ENCODE measurements around the gene PEF1. TPM values are rescaled to one million over a fixed set of nuclear protein-coding genes. Genes with fewer than 3 reads are reported as not detected.

Gene PEF1
- total RNA-seq, 2 donors from 2014 or later, result 51.4 to 59.1 TPM

DNA sequence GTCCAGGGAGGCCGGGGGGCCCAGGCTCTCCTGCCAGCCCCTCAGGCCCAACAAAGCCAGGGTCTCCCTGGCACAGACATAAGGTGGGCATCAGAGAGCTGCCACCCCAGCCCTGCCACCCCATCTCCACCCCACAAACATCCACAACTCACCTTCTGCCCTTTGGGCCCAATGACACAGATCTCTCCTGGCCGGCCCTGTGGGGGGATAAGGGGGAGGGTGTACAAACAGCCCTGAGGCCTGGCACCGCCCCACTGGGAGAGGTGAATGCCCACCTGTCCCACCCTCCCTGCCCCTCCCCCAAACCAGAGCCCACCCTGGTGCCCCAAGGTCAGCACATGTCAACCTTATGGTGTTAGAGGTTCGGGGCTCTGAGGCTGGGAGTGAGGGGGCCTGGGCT, 46.8 kb upstream of the PEF1 start:
- no peak overlapping the region for H3K9ac ChIP-seq (ENCODE audit: extremely low read depth, low read length, poor library complexity, severe bottlenecking)
- WGBS, 2 experiments (ENCODE audit: insufficient coverage in 1 of 2, insufficient read length in 1 of 2), result 95% methylated on average over 3 of the region's 4 CpGs; no CpG with 5 or more reads in 1 of the 2 experiments
- no peak overlapping the region for H3K4me3 Mint-ChIP-seq
- no peaks in the 10 kb centered on the region for H3K27me3 ChIP-seq (ENCODE audit: control insufficient read depth, insufficient read depth, low read length, poor library complexity, severe bottlenecking)
- H3K4me1 ChIP-seq (ENCODE audit: control insufficient read depth, insufficient read depth, low read length), result no peaks in the 10 kb centered on the region
- TF ChIP-seq, protein P1, sequence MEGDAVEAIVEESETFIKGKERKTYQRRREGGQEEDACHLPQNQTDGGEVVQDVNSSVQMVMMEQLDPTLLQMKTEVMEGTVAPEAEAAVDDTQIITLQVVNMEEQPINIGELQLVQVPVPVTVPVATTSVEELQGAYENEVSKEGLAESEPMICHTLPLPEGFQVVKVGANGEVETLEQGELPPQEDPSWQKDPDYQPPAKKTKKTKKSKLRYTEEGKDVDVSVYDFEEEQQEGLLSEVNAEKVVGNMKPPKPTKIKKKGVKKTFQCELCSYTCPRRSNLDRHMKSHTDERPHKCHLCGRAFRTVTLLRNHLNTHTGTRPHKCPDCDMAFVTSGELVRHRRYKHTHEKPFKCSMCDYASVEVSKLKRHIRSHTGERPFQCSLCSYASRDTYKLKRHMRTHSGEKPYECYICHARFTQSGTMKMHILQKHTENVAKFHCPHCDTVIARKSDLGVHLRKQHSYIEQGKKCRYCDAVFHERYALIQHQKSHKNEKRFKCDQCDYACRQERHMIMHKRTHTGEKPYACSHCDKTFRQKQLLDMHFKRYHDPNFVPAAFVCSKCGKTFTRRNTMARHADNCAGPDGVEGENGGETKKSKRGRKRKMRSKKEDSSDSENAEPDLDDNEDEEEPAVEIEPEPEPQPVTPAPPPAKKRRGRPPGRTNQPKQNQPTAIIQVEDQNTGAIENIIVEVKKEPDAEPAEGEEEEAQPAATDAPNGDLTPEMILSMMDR (conservative IDR thresholded peaks at IDR 0.05), result no peak
- H3K27me3 Mint-ChIP-seq (ENCODE audit: insufficient read depth), result no peaks in the 10 kb centered on the region
- H3K9me3 Mint-ChIP-seq, result no peaks in the 10 kb centered on the region
- no peaks in the 10 kb centered on the region for H3K9me3 ChIP-seq (ENCODE audit: control insufficient read depth, low read length)
- no peak for DNase-seq
- H3K36me3 Mint-ChIP-seq (ENCODE audit: low read depth), result no peaks in the 10 kb centered on the region
- H3K36me3 ChIP-seq (ENCODE audit: control insufficient read depth, insufficient read depth, low read length), result no peaks in the 10 kb centered on the region
- no peak overlapping the region for H3K27ac Mint-ChIP-seq
- no peaks in the 10 kb centered on the region for H3K4me1 Mint-ChIP-seq
- H3K27ac ChIP-seq (ENCODE audit: low read depth, low read length), result no peak overlapping the region
- H3K4me3 ChIP-seq (ENCODE audit: low read length), result no peak overlapping the region

DNA sequence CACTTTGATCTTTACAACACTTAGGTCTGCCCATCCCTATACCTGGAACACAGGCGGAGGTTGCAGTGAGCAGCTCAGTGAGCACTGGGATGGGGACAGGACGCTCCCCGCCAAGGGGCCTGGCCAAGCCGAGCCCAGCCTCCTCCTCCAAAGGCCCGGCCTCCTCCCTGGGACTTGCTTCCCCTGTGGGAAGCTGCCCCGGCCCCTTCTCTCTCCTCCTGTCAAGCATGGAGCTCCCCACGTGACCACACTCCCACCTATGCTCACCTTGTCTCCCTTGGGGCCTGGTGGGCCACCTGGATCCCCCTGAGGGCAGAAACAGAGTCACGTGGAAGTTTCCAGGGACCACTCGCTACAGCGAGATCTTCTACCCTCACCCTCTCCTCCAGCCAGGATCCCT, 46.2 kb upstream of the PEF1 start:
- H3K27ac Mint-ChIP-seq, result no peak overlapping the region
- H3K4me3 Mint-ChIP-seq, result no peak overlapping the region
- H3K36me3 Mint-ChIP-seq (ENCODE audit: low read depth), result no peaks in the 10 kb centered on the region

DNA sequence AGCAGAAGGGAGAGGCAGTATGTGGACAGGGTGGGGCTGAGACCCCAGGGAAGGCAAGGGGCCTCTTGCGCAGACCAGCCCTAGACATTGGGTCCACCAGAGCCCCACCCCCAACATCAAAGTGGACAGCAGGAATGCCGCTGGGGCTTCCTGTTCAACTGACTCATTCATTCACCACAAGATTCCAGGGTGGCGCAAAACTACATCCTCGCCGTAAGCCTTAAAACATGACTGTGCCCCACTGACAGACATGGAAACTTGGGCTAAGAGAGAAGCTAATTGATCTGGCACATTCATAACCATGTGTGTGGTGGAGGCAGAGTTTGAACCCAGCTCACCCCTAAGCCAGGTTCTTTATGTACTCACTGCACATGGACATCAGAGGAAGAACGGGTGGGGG, 45.2 kb upstream of the PEF1 start:
- Histone ChIP-seq H3K4me1 (ENCODE audit: control insufficient read depth, insufficient read depth, low read length) (no peaks in the 10 kb centered on the region), H3K27ac (ENCODE audit: low read depth, low read length) (no peak overlapping the region), H3K36me3 (ENCODE audit: control insufficient read depth, insufficient read depth, low read length) (no peaks in the 10 kb centered on the region), H3K9me3 (ENCODE audit: control insufficient read depth, low read length) (no peaks in the 10 kb centered on the region), H3K27me3 (ENCODE audit: control insufficient read depth, insufficient read depth, low read length, poor library complexity, severe bottlenecking) (no peaks in the 10 kb centered on the region), H3K9ac (ENCODE audit: extremely low read depth, low read length, poor library complexity, severe bottlenecking) (no peak overlapping the region), H3K4me3 (ENCODE audit: low read length) (no peak overlapping the region)
- DNase-seq, result no peak
- WGBS, 2 experiments (ENCODE audit: insufficient coverage in 1 of 2, insufficient read length in 1 of 2), result 95 to 100% methylated on average over 2 to 6 of the region's 6 CpGs
- Mint-ChIP-seq H3K9me3 (no peaks in the 10 kb centered on the region), H3K4me3 (no peak overlapping the region), H3K27me3 (ENCODE audit: insufficient read depth) (no peaks in the 10 kb centered on the region), H3K4me1 (no peaks in the 10 kb centered on the region), H3K36me3 (ENCODE audit: low read depth) (no peaks in the 10 kb centered on the region), H3K27ac (no peak overlapping the region)
- TF ChIP-seq, protein P1 (conservative IDR thresholded peaks at IDR 0.05), result no peak

More for the DNA sequence above, 46.2 kb upstream of the PEF1 start:
- Histone ChIP-seq H3K27ac (ENCODE audit: low read depth, low read length) (no peak overlapping the region), H3K4me1 (ENCODE audit: control insufficient read depth, insufficient read depth, low read length) (no peaks in the 10 kb centered on the region), H3K27me3 (ENCODE audit: control insufficient read depth, insufficient read depth, low read length, poor library complexity, severe bottlenecking) (no peaks in the 10 kb centered on the region), H3K4me3 (ENCODE audit: low read length) (no peak overlapping the region), H3K9me3 (ENCODE audit: control insufficient read depth, low read length) (no peaks in the 10 kb centered on the region), H3K9ac (ENCODE audit: extremely low read depth, low read length, poor library complexity, severe bottlenecking) (no peak overlapping the region), H3K36me3 (ENCODE audit: control insufficient read depth, insufficient read depth, low read length) (no peaks in the 10 kb centered on the region)
- TF ChIP-seq, protein P1 (conservative IDR thresholded peaks at IDR 0.05), result no peak
- WGBS, 2 experiments (ENCODE audit: insufficient coverage in 1 of 2, insufficient read length in 1 of 2), result 82 to 100% methylated on average over 4 to 10 of the region's 10 CpGs
- no peaks in the 10 kb centered on the region for H3K4me1 Mint-ChIP-seq
- no peaks in the 10 kb centered on the region for H3K27me3 Mint-ChIP-seq (ENCODE audit: insufficient read depth)
- no peak for DNase-seq
- H3K9me3 Mint-ChIP-seq, result no peaks in the 10 kb centered on the region

Data from endodermal cell (in vitro differentiated cells).